PC-9 (cell line): ENCODE measurements around the gene NDUFS1.

Source experiments
- EZH2 ChIP-seq: fragments of 200-600 bp; sonication (generic); IDR thresholded peaks from 2 replicates; pipeline ENCODE4 v1.8.0; 2017; ENCODE audit warnings: antibody characterized with exemption, low read depth
- TF ChIP-seq, protein P1 (sequence below): fragments of 200-600 bp; sonication (generic); conservative IDR thresholded peaks from 2 replicates; pipeline ENCODE4 v1.6.1; 2017; ENCODE audit warnings: mixed run types, antibody characterized with exemption, mild to moderate bottlenecking, moderate library complexity

DNA sequence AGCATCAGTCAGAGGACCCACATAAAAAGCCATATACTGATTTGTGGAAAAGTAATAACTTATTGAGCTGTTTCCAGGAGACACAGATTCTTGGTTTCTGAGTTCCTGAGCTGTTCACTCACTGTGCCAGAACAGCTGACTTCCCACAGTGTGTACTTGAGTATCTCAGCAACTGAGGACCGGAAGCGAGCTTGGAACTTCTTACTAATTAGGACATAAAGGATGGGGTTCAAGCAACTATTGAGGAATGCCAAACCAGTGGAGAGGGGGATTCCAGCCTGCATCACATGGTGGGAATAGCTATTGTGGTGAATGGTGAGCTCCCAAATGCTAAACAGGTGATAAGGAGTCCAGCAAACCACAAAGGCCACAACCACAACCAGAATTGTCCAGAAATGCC is 16.9 kb upstream of the NDUFS1 start:
- TF ChIP-seq, protein P1, sequence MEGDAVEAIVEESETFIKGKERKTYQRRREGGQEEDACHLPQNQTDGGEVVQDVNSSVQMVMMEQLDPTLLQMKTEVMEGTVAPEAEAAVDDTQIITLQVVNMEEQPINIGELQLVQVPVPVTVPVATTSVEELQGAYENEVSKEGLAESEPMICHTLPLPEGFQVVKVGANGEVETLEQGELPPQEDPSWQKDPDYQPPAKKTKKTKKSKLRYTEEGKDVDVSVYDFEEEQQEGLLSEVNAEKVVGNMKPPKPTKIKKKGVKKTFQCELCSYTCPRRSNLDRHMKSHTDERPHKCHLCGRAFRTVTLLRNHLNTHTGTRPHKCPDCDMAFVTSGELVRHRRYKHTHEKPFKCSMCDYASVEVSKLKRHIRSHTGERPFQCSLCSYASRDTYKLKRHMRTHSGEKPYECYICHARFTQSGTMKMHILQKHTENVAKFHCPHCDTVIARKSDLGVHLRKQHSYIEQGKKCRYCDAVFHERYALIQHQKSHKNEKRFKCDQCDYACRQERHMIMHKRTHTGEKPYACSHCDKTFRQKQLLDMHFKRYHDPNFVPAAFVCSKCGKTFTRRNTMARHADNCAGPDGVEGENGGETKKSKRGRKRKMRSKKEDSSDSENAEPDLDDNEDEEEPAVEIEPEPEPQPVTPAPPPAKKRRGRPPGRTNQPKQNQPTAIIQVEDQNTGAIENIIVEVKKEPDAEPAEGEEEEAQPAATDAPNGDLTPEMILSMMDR: no peak
- TF ChIP-seq EZH2: no peak
